ENCODE data around the gene ARNT2. TPM values are rescaled to one million over a fixed set of nuclear protein-coding genes. Genes with fewer than 3 reads are reported as not detected.

ARNT2 gene
- total RNA-seq, 1 experiment from 2014 or later: 7.0 TPM

DNA sequence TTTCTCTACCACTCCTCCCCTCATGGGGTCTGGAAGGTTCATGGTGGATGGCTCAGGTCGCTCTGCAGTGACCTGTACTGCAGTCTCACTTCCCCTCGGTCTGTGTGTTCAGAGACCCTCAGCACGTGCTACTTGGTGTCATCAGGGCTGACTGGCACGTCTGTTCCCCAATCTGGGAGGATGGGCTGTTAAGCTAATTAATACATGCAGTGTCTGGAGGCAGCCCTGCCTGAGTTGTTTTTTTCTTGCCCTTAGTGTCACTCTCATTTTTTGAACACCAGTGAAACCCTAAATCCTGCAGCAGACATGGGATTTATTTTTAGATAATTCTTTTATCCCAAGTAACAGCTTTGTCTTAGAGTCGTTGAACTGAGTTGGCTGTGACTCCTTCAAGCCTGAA, 64.6 kb downstream of the ARNT2 start:
- CTCF ChIA-PET: interaction anchor here (1.9 kb wide), 1 partner anchor 308 kb away, joined by 4 read pairs; no protein-coding TSS in a partner anchor
- Mint-ChIP-seq H3K4me1 (peaks cover 48% of the 10 kb centered on the region), H3K9me3 (peaks cover 3% of the 10 kb centered on the region; the same call in 1 of the 2 replicates), H3K4me3 (no peak overlapping the region), H3K27ac (no peak overlapping the region), H3K27me3 (ENCODE audit: low read depth) (no peaks in the 10 kb centered on the region), H3K36me3 (peaks cover 4% of the 10 kb centered on the region; the same call in 1 of the 2 replicates)
- DNase-seq (ENCODE audit: low spot score) (no peak), ATAC-seq (no peak)
- TF ChIP-seq, protein P1, sequence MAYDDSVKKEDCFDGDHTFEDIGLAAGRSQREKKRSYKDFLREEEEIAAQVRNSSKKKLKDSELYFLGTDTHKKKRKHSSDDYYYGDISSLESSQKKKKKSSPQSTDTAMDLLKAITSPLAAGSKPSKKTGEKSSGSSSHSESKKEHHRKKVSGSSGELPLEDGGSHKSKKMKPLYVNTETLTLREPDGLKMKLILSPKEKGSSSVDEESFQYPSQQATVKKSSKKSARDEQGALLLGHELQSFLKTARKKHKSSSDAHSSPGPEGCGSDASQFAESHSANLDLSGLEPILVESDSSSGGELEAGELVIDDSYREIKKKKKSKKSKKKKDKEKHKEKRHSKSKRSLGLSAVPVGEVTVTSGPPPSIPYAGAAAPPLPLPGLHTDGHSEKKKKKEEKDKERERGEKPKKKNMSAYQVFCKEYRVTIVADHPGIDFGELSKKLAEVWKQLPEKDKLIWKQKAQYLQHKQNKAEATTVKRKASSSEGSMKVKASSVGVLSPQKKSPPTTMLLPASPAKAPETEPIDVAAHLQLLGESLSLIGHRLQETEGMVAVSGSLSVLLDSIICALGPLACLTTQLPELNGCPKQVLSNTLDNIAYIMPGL (CRISPR knock-in tag; IDR thresholded peaks at IDR 0.05): no peak
- TF ChIP-seq, protein P2, sequence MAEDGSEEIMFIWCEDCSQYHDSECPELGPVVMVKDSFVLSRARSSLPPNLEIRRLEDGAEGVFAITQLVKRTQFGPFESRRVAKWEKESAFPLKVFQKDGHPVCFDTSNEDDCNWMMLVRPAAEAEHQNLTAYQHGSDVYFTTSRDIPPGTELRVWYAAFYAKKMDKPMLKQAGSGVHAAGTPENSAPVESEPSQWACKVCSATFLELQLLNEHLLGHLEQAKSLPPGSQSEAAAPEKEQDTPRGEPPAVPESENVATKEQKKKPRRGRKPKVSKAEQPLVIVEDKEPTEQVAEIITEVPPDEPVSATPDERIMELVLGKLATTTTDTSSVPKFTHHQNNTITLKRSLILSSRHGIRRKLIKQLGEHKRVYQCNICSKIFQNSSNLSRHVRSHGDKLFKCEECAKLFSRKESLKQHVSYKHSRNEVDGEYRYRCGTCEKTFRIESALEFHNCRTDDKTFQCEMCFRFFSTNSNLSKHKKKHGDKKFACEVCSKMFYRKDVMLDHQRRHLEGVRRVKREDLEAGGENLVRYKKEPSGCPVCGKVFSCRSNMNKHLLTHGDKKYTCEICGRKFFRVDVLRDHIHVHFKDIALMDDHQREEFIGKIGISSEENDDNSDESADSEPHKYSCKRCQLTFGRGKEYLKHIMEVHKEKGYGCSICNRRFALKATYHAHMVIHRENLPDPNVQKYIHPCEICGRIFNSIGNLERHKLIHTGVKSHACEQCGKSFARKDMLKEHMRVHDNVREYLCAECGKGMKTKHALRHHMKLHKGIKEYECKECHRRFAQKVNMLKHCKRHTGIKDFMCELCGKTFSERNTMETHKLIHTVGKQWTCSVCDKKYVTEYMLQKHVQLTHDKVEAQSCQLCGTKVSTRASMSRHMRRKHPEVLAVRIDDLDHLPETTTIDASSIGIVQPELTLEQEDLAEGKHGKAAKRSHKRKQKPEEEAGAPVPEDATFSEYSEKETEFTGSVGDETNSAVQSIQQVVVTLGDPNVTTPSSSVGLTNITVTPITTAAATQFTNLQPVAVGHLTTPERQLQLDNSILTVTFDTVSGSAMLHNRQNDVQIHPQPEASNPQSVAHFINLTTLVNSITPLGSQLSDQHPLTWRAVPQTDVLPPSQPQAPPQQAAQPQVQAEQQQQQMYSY (CRISPR knock-in tag; IDR thresholded peaks at IDR 0.05): no peak
- TF ChIP-seq, protein P3, sequence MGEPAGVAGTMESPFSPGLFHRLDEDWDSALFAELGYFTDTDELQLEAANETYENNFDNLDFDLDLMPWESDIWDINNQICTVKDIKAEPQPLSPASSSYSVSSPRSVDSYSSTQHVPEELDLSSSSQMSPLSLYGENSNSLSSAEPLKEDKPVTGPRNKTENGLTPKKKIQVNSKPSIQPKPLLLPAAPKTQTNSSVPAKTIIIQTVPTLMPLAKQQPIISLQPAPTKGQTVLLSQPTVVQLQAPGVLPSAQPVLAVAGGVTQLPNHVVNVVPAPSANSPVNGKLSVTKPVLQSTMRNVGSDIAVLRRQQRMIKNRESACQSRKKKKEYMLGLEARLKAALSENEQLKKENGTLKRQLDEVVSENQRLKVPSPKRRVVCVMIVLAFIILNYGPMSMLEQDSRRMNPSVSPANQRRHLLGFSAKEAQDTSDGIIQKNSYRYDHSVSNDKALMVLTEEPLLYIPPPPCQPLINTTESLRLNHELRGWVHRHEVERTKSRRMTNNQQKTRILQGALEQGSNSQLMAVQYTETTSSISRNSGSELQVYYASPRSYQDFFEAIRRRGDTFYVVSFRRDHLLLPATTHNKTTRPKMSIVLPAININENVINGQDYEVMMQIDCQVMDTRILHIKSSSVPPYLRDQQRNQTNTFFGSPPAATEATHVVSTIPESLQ (CRISPR knock-in tag; IDR thresholded peaks at IDR 0.05): no peak
- TF ChIP-seq, protein P4, sequence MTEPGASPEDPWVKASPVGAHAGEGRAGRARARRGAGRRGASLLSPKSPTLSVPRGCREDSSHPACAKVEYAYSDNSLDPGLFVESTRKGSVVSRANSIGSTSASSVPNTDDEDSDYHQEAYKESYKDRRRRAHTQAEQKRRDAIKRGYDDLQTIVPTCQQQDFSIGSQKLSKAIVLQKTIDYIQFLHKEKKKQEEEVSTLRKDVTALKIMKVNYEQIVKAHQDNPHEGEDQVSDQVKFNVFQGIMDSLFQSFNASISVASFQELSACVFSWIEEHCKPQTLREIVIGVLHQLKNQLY (CRISPR knock-in tag; IDR thresholded peaks at IDR 0.05): no peak
- TF ChIP-seq, protein P5, sequence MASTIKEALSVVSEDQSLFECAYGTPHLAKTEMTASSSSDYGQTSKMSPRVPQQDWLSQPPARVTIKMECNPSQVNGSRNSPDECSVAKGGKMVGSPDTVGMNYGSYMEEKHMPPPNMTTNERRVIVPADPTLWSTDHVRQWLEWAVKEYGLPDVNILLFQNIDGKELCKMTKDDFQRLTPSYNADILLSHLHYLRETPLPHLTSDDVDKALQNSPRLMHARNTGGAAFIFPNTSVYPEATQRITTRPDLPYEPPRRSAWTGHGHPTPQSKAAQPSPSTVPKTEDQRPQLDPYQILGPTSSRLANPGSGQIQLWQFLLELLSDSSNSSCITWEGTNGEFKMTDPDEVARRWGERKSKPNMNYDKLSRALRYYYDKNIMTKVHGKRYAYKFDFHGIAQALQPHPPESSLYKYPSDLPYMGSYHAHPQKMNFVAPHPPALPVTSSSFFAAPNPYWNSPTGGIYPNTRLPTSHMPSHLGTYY (CRISPR knock-in tag; IDR thresholded peaks at IDR 0.05): no peak
- TF ChIP-seq RORB (CRISPR knock-in tag; IDR thresholded peaks at IDR 0.05) (no peak), ZNF232 (CRISPR knock-in tag; IDR thresholded peaks at IDR 0.05) (no peak), FOXJ3 (CRISPR knock-in tag; IDR thresholded peaks at IDR 0.05; ENCODE audit: borderline replicate concordance) (no peak)
- TF ChIP-seq, protein P6, sequence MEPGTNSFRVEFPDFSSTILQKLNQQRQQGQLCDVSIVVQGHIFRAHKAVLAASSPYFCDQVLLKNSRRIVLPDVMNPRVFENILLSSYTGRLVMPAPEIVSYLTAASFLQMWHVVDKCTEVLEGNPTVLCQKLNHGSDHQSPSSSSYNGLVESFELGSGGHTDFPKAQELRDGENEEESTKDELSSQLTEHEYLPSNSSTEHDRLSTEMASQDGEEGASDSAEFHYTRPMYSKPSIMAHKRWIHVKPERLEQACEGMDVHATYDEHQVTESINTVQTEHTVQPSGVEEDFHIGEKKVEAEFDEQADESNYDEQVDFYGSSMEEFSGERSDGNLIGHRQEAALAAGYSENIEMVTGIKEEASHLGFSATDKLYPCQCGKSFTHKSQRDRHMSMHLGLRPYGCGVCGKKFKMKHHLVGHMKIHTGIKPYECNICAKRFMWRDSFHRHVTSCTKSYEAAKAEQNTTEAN (CRISPR knock-in tag; IDR thresholded peaks at IDR 0.05): no peak
- TF ChIP-seq, protein P7, sequence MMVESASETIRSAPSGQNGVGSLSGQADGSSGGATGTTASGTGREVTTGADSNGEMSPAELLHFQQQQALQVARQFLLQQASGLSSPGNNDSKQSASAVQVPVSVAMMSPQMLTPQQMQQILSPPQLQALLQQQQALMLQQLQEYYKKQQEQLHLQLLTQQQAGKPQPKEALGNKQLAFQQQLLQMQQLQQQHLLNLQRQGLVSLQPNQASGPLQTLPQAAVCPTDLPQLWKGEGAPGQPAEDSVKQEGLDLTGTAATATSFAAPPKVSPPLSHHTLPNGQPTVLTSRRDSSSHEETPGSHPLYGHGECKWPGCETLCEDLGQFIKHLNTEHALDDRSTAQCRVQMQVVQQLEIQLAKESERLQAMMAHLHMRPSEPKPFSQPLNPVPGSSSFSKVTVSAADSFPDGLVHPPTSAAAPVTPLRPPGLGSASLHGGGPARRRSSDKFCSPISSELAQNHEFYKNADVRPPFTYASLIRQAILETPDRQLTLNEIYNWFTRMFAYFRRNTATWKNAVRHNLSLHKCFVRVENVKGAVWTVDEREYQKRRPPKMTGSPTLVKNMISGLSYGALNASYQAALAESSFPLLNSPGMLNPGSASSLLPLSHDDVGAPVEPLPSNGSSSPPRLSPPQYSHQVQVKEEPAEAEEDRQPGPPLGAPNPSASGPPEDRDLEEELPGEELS (CRISPR knock-in tag; IDR thresholded peaks at IDR 0.05): no peak
- POLR2A ChIA-PET: no interaction called here

DNA sequence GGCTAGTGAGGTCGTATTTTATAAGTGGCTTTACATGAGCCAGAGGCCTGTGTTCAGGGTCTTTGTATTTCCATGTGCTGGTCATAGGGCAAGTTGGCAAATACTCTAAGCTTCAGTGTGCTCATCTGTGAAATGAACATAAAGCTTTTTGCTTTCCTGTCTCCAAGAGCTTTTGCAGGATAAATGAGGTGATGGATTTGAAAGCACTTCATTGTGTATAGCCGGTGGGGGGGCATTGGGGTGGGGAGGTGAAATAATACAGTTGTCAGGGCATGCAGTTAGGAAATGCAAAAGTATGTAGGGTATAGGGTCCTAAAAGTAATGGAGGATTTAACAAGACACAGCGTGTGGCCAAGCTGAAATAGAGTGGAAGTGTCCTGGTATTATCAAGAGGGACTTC, 67.7 kb downstream of the ARNT2 start:
- H3K4me1 Mint-ChIP-seq: peaks cover 57% of the 10 kb centered on the region
- no peaks in the 10 kb centered on the region for H3K27me3 Mint-ChIP-seq (ENCODE audit: low read depth)
- DNase-seq (ENCODE audit: low spot score): no peak
- no peak overlapping the region for H3K4me3 Mint-ChIP-seq
- no peak for ATAC-seq
- ChIA-PET CTCF (interaction anchor here (1.0 to 2.4 kb wide), 2 partner anchors 96 to 305 kb away, joined by 3 to 10 read pairs; no protein-coding TSS in a partner anchor), POLR2A (no interaction called here)
- H3K36me3 Mint-ChIP-seq: peaks cover 21% of the 10 kb centered on the region
- H3K27ac Mint-ChIP-seq: no peak overlapping the region
- H3K9me3 Mint-ChIP-seq: peaks cover 12% of the 10 kb centered on the region
- TF ChIP-seq MXD4 (CRISPR knock-in tag; IDR thresholded peaks at IDR 0.05; ENCODE audit: borderline replicate concordance) (no peak), HMGA2 (CRISPR knock-in tag; IDR thresholded peaks at IDR 0.05) (no peak), CBFB (CRISPR knock-in tag; IDR thresholded peaks at IDR 0.05; ENCODE audit: low read depth) (no peak), NR2C2 (CRISPR knock-in tag; IDR thresholded peaks at IDR 0.05) (no peak), PRRX2 (CRISPR knock-in tag; IDR thresholded peaks at IDR 0.05) (no peak), ZNF416 (CRISPR knock-in tag; IDR thresholded peaks at IDR 0.05) (no peak)
- TF ChIP-seq, protein P8, sequence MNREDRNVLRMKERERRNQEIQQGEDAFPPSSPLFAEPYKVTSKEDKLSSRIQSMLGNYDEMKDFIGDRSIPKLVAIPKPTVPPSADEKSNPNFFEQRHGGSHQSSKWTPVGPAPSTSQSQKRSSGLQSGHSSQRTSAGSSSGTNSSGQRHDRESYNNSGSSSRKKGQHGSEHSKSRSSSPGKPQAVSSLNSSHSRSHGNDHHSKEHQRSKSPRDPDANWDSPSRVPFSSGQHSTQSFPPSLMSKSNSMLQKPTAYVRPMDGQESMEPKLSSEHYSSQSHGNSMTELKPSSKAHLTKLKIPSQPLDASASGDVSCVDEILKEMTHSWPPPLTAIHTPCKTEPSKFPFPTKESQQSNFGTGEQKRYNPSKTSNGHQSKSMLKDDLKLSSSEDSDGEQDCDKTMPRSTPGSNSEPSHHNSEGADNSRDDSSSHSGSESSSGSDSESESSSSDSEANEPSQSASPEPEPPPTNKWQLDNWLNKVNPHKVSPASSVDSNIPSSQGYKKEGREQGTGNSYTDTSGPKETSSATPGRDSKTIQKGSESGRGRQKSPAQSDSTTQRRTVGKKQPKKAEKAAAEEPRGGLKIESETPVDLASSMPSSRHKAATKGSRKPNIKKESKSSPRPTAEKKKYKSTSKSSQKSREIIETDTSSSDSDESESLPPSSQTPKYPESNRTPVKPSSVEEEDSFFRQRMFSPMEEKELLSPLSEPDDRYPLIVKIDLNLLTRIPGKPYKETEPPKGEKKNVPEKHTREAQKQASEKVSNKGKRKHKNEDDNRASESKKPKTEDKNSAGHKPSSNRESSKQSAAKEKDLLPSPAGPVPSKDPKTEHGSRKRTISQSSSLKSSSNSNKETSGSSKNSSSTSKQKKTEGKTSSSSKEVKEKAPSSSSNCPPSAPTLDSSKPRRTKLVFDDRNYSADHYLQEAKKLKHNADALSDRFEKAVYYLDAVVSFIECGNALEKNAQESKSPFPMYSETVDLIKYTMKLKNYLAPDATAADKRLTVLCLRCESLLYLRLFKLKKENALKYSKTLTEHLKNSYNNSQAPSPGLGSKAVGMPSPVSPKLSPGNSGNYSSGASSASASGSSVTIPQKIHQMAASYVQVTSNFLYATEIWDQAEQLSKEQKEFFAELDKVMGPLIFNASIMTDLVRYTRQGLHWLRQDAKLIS (CRISPR knock-in tag; IDR thresholded peaks at IDR 0.05; ENCODE audit: borderline replicate concordance): no peak
